Measurements from ENCODE around the gene KIAA1671.

The KIAA1671 gene

GRCh38 chr22:25114369-25115362 lies 162.2 kb downstream of the KIAA1671 start:
- DNase-seq (ENCODE audit: low read depth, low spot score): no peak
- H3K4me3 ChIP-seq (ENCODE audit: low read length): no peak overlapping the region

- no peak overlapping the region for H3K4me3 ChIP-seq (ENCODE audit: low read length)
- DNase-seq (ENCODE audit: low read depth, low spot score): no peak
Observed at GRCh38 chr22:25119609-25120008, 167.1 kb downstream of the KIAA1671 start.

DNA sequence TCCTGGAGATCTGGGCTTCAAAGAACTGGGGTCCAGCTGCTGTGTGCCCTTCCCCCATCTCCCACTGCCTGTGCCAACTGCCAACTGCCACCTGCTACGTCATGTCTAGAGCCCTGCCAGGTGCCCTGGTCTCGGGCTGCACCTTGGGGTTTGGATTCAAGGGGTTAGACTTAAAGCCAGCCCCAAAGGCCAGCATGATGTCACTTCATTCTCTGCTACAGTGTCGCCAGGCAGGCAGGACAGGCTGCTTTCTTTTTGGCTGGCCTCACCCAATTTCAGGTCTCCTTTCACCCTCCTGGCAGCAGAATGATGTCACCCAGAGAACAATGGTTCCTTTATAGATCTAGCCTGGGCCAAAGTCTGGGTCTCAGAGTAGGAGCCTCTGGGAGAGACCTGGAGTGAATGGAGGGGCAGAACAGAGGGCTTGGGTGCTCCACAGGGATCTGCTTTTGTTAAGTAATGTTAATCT lies 167.6 kb downstream of the KIAA1671 start:
- DNase-seq (ENCODE audit: low read depth, low spot score): peak; percentile 18
- H3K4me3 ChIP-seq (ENCODE audit: low read length): no peak overlapping the region

DNA sequence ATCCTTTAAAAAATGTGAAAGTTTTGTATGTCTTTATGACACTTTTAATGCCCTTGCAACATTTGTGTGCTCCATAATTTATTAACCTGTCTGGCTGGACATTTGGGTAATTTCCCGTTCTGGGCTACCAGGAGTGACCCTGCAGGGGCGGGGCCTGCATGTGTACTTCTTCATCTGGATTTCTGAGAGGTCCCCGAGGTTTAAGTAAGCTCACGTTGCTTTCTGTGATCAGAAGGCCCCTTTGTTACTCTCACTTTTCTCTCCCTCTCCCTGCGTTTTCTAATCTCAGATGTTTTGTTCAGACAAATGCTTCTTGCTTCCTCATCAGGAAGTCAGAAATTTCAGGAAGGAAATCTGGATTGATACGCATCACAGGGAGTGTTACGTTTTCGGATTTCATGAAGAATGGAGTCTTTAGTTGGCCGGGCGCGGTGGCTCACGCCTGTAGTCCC lies 168.3 kb downstream of the KIAA1671 start:
- DNase-seq (ENCODE audit: low read depth, low spot score): no peak
- no peak overlapping the region for H3K4me3 ChIP-seq (ENCODE audit: low read length)

DNA sequence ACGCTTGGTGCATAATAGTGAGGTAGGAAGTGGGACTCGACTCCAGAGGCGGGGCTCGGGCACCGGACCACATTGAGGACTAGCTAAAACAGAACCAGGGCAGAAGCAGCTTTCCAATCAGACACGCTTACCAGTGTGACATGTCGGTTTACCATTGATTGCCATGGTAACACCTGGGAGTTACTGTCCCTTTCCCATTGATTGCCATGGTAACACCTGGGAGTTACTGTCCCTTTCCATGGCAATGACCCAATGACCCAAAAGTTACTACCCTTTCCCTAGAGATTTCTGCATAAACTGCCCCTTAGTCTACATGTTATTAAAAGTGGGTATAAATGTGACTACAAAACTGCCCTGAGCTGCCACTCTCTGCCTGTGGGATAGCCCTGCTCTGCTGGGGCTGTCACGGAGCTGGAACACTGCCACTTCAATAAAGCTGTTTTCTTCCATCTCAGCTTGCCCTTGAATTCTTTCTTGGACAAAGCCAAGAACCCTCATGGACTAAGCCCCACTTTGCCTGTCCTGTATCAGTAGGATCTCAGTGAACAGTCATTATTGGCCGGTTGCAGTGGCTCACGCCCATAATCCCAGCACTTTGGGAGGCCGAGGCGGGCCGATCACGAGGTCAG lies 169.7 kb downstream of the KIAA1671 start:
- no peak for DNase-seq (ENCODE audit: low read depth, low spot score)
- no peak overlapping the region for H3K4me3 ChIP-seq (ENCODE audit: low read length)

DNA sequence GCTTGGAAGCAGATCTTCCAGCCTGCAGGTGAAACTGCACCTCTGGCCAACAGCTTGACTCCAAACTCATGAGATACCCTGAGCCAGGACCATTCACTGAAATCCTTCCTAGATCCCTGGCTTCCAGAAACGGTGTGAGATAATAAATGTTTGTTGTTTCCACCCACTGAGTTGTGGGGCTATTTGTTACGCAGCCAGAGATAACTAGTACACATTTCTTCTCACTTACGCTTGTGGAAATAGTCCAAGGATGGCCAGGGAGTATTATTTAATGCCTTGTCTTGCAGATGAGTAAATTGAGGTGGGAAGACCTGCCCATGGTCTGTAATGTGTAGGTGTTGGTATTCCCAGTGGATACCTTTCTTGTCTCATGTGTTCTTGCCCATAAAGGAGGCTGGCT lies 171.2 kb downstream of the KIAA1671 start:
- no peak for DNase-seq (ENCODE audit: low read depth, low spot score)
- H3K4me3 ChIP-seq (ENCODE audit: low read length): no peak overlapping the region

GRCh38 chr22:25125693-25126357 lies 173.3 kb downstream of the KIAA1671 start:
- no peak overlapping the region for H3K4me3 ChIP-seq (ENCODE audit: low read length)
- no peak for DNase-seq (ENCODE audit: low read depth, low spot score)

- no peak for DNase-seq (ENCODE audit: low read depth, low spot score)
- H3K4me3 ChIP-seq (ENCODE audit: low read length): no peak overlapping the region
Observed at GRCh38 chr22:25126510-25126909, 174.0 kb downstream of the KIAA1671 start.

DNA sequence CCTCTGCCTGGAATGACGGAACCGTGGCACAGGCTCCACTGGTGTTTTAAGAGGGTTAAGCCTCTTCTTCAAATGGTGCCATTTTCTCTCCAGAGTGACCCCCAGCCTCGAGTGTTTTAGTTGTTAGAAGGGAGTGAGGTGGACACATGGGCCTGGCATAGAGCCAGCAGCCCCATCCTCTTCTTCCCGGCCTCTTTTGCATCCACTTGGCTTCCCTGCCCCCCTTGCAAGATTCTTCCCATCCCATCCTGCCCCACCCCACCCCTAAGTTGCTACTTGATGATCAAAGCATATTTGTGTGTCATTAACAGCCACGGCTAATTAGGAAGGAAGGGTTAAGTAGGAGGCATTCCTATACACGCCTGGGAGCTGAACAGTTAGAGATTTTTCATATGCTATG lies 174.8 kb downstream of the KIAA1671 start:
- no peak overlapping the region for H3K4me3 ChIP-seq (ENCODE audit: low read length)
- DNase-seq (ENCODE audit: low read depth, low spot score): no peak

DNA sequence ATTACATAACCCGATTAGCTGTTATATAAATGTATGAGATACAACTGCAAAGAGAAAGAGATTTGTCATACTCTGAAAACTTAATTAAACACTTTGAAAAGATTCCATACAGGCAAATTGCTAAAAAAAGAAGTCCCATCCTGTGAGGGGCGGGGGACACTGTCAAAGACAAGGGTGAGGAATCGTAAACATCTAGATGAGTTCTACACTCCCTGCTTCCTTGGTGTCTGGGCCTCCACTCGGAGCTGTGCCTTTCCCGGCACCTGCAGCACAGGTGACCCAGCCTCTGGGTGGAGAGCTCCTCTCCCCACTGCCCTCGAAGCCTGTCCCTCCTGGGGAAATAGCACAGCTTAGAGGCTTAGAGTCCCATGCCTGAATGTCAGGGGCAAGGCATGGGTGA lies 177.9 kb downstream of the KIAA1671 start:
- H3K4me3 ChIP-seq (ENCODE audit: low read length): no peak overlapping the region
- DNase-seq (ENCODE audit: low read depth, low spot score): no peak

GRCh38 chr22:25131198-25131887 lies 178.8 kb downstream of the KIAA1671 start:
- H3K4me3 ChIP-seq (ENCODE audit: low read length): no peak overlapping the region
- no peak for DNase-seq (ENCODE audit: low read depth, low spot score)

DNA sequence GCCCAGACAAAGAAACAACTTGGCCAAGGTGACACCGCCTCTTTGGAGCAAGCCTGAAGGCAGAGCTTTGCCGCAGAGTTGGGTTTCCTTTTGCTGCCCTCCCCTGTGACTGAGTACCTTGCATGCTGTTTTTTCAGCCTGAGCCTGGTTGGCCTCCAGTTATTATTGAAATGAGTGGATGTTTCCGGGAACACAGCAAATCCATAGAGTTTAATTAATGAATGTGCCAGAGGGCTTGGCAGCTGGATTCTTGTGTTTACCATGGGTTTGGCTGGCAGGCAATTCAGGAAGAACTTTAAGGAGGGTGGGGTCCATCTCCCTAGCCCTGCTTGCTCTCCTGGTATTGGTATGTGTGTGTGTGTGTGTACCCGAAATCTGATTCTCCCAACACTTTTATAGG lies 181.5 kb downstream of the KIAA1671 start:
- DNase-seq (ENCODE audit: low read depth, low spot score): no peak
- H3K4me3 ChIP-seq (ENCODE audit: low read length): no peak overlapping the region

DNA sequence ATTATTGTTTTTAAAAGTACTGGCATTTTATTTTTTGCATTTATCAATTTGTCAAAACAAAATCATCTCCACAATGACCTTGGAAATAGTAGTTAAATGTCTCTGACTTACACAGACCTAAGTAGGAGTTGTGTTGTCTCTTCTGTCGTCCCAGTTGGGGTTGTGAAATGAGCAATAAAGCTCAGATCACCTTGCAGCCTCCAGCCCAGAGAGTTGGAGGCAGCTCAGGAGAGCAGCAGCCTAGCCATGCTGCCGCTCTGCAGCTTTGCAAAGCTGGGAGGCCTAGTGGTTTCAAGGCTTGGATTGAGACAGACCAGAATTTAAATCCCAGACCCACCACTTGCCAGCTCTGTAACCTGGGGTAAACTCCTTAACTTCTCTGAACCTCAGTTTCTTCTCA lies 181.9 kb downstream of the KIAA1671 start:
- no peak for DNase-seq (ENCODE audit: low read depth, low spot score)
- H3K4me3 ChIP-seq (ENCODE audit: low read length): no peak overlapping the region

DNA sequence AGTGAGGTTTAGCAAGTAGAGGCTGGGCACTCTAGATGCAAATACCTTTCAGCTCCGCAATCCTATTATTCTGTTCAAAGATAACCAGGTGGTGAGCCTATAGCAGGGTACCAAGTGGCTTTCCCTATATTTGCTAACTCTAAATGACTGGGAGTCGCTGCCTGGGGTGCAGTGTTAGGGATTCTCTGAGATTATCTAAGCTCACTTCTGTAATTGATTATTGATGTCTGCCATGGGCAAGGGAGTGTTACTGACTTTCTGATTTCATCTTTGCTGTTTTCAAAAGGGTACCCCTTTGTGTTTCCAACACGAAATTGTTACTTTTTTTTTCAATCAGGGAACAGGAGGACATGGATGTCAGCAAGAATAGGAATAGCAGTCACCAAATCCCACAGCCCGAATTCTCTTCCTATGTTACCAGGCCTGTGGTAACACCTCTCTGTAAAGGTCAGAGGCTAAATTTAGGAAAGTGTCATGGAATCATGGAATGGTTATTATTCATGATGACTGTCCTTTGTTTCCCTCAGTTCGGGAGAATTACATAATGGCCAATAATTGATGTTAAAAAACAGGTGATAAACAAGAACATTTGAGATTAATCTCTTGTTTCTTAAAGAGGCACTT lies 184.5 kb downstream of the KIAA1671 start:
- H3K4me3 ChIP-seq (ENCODE audit: low read length): no peak overlapping the region
- DNase-seq (ENCODE audit: low read depth, low spot score): no peak

DNA sequence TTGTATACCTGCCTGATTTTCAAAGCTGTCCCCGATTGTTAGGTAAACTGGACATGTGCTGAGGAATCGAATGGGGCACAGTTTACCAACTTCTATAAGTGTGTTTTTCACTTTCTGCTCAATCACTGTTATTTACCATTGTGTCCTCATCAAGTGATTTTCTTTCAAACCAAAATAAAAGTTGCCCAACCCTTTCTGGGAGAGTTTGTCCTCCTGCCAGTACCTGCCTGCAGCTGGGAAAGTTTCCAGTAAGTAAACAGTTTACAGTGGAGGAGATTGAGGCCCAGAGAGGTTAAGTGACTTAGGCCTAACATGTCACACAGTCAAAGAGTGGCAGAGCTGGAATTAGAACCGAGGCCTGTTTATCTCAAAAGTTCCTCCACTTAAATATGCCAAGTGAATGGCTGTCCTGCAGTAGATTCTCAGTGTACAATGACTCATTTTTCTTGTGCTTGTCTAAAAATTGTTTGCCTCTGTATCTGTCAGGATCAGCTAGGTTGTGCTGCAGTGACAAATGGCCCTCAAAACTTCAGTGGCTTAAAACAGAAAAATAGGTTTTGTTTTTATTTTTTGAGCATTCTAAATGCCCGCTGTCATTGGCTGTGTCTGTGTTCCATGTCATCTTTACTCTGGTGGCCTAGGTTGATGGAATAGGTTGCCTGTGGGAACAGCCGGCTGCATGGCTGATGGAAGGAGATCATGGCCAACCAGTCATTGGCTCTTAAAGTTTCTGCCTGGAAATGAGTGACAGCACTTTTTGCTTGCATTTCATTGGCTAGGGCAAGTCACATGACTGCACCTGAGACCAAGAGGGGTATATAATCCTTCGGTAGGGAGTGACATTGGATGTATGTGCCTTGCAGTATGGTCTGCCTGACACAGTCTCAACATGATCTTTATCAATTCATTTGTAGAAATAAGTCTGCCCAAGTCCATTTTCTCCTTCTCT lies 185.3 kb downstream of the KIAA1671 start:
- no peak overlapping the region for H3K4me3 ChIP-seq (ENCODE audit: low read length)

DNA sequence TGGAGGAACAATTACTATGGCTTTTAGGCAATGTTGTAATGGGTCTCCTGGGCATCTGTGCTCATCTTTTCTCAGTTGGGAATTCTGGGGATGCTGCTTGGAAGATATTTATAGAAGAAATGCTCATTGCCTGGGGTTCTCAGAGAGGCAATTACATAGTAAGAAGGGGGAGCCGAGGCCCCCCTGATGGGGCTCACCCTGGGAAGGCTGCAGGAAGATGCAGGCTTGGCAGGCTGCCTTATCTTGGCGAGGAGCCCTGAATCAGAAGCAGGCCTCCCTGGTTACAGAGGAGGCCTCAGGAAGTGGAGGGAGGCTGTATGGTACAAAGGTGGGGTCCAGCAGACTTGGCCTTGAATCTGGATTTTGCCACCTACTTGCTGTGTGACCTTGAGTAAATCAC lies 186.5 kb downstream of the KIAA1671 start:
- no peak for DNase-seq (ENCODE audit: low read depth, low spot score)
- H3K4me3 ChIP-seq (ENCODE audit: low read length): no peak overlapping the region

More for the DNA sequence above, 185.3 kb downstream of the KIAA1671 start:
- peak; percentile 41 for DNase-seq (ENCODE audit: low read depth, low spot score)

GRCh38 chr22:25142102-25142501 lies 189.6 kb downstream of the KIAA1671 start:
- DNase-seq (ENCODE audit: low read depth, low spot score): no peak
- H3K4me3 ChIP-seq (ENCODE audit: low read length): no peak overlapping the region

Measured in Jurkat, Clone E6-1 (cell line).